PC-3 (cell line): ENCODE results near the gene GAB2. TPM values are rescaled to one million over a fixed set of nuclear protein-coding genes. Genes with fewer than 3 reads are reported as not detected.

Source experiments
- ATAC-seq: fragments of 200-7000 bp; cut with Tn5 transposase; 2 replicates; pipeline ENCODE4 v1.9.1; 2020; ENCODE audit warnings: mild to moderate bottlenecking, moderate library complexity
- BruUV-seq: library from RNA; stranded (reverse); fragments of 400-500 nt; replicated peaks from 2 replicates; lab custom pipeline; 2021; lab: Mats Ljungman, UMichigan
- CTCF ChIA-PET: fragments of 300-600 bp; sonication (Branson Sonifier 250); formaldehyde crosslinking; loops from one replicate; lab custom pipeline; 2022; ENCODE audit warnings: antibody characterized with exemption; lab: Charles Lee
- POLR2A ChIA-PET: fragments of 300-600 bp; sonication (Branson Sonifier 250); formaldehyde crosslinking; loops from one replicate; lab custom pipeline; 2022; ENCODE audit warnings: antibody characterized with exemption; ENCODE audit not compliant: unreplicated experiment; lab: Charles Lee
- DNase-seq: peaks from one replicate; pipeline ENCODE4 v3.0.0-alpha.2; 2015
- H2AFZ ChIP-seq: fragments of 300-600 bp; sonication (generic); 2 replicates; pipeline ENCODE4 v1.6.0; 2016; ENCODE audit warnings: antibody characterized with exemption, low read length
- H3F3A ChIP-seq: fragments of 300-600 bp; sonication (generic); one replicate; pipeline ENCODE4 v1.6.0; 2017; ENCODE audit warnings: antibody characterized with exemption, low read length, control low read depth, mild to moderate bottlenecking; ENCODE audit not compliant: unreplicated experiment
- H3K27ac ChIP-seq: fragments of 300-600 bp; sonication (generic); 2 replicates; pipeline ENCODE4 v1.5.1; 2016; ENCODE audit warnings: mild to moderate bottlenecking, low read length
- H3K27me3 ChIP-seq: fragments of 300-600 bp; sonication (generic); 2 replicates; pipeline ENCODE4 v1.6.1; 2016; ENCODE audit warnings: low read length, mixed read lengths
- H3K36me3 ChIP-seq: fragments of 300-600 bp; sonication (generic); 2 replicates; pipeline ENCODE4 v1.6.1; 2016; ENCODE audit warnings: low read depth, mixed run types, low read length, mixed read lengths
- H3K4me1 ChIP-seq: fragments of 300-600 bp; sonication (generic); 2 replicates; pipeline ENCODE4 v1.5.1; 2016; ENCODE audit warnings: low read length; ENCODE audit not compliant: insufficient read depth
- H3K4me2 ChIP-seq: fragments of 300-600 bp; sonication (generic); 2 replicates; pipeline ENCODE4 v1.6.0; 2016; ENCODE audit warnings: low read length
- H3K4me3 ChIP-seq: fragments of 300-600 bp; sonication (generic); 2 replicates; pipeline ENCODE4 v1.5.1; 2016; ENCODE audit warnings: mild to moderate bottlenecking, low read length, mixed read lengths
- H3K79me2 ChIP-seq: fragments of 300-600 bp; sonication (generic); 2 replicates; pipeline ENCODE4 v1.6.1; 2017; ENCODE audit warnings: low read length, mixed read lengths
- H3K9ac ChIP-seq: fragments of 300-600 bp; sonication (generic); 2 replicates; pipeline ENCODE4 v1.6.0; 2016; ENCODE audit warnings: mild to moderate bottlenecking, low read length
- H3K9me2 ChIP-seq: fragments of 300-600 bp; sonication (generic); replicated peaks from 2 replicates; pipeline ENCODE4 v1.6.1; 2016; ENCODE audit warnings: mixed run types, low read length, mixed read lengths
- H3K9me3 ChIP-seq: fragments of 300-600 bp; sonication (generic); 2 replicates; pipeline ENCODE4 v1.6.1; 2016; ENCODE audit warnings: low read length, mixed read lengths
- H4K20me1 ChIP-seq: fragments of 300-600 bp; sonication (generic); 2 replicates; pipeline ENCODE4 v1.6.1; 2016; ENCODE audit warnings: low read length, mixed read lengths
- CTCF ChIP-seq: fragments of 300-600 bp; sonication (generic); conservative IDR thresholded peaks from 2 replicates; pipeline ENCODE4 v1.5.1; 2017; ENCODE audit warnings: antibody characterized with exemption, low read depth, mild to moderate bottlenecking, low read length
- EZH2 ChIP-seq: fragments of 300-600 bp; sonication (generic); IDR thresholded peaks from one replicate; pipeline ENCODE4 v1.6.1; 2017; ENCODE audit warnings: antibody characterized with exemption, mild to moderate bottlenecking, low read length; ENCODE audit not compliant: unreplicated experiment
- EZH2phosphoT487 ChIP-seq: fragments of 300-600 bp; sonication (generic); IDR thresholded peaks from 2 replicates; pipeline ENCODE4 v1.6.1; 2018; ENCODE audit warnings: mild to moderate bottlenecking, antibody characterized with exemption, low read length, borderline replicate concordance
- intact Hi-C: fragments of 100-400 bp; cut with micrococcal nuclease; formaldehyde crosslinking; loops from 2 replicates; pipeline ENCODE4 v1.9.0; 2023
- total RNA-seq: library from RNA; depleted of rRNA; stranded (reverse); fragments of >200 nt; gene quantifications from 2 replicates; pipeline ENCODE4 v1.2.3, GENCODE V29; 2014

Gene GAB2
- total RNA-seq, 1 experiment from 2014 or later: 7.1 TPM

GRCh38 chr11:78203184-78203583, 214.4 kb downstream of the GAB2 start:
- Histone ChIP-seq H3K9ac (no peak overlapping the region), H3K9me3 (no peaks in the 10 kb centered on the region), H3K27ac (no peak overlapping the region), H3K4me2 (no peak overlapping the region), H3K4me1 (no peaks in the 10 kb centered on the region), H3K9me2 (no peaks in the 10 kb centered on the region), H3K4me3 (no peak overlapping the region), H3K79me2 (no peaks in the 10 kb centered on the region), H3K36me3 (peaks cover 6% of the 10 kb centered on the region; the same call in 1 of the 2 replicates), H3K27me3 (no peaks in the 10 kb centered on the region), H4K20me1 (no peaks in the 10 kb centered on the region), H2AFZ (no peak overlapping the region), H3F3A (no peaks in the 10 kb centered on the region)
- no peak for DNase-seq
- ATAC-seq: no peak
- BruUV-seq: no TSS peak
- POLR2A ChIA-PET: no interaction called here
- TF ChIP-seq EZH2 (no peak), EZH2phosphoT487 (no peak), CTCF (no peak)
- CTCF ChIA-PET: no interaction called here
- intact Hi-C loops: no loop called here

- no TSS peak for BruUV-seq
- Histone ChIP-seq H3K4me3 (no peak overlapping the region), H3F3A (no peaks in the 10 kb centered on the region), H4K20me1 (no peaks in the 10 kb centered on the region), H2AFZ (no peak overlapping the region), H3K36me3 (peaks cover 6% of the 10 kb centered on the region; the same call in 1 of the 2 replicates), H3K27me3 (no peaks in the 10 kb centered on the region), H3K79me2 (no peaks in the 10 kb centered on the region), H3K27ac (no peak overlapping the region), H3K9ac (no peak overlapping the region), H3K9me3 (no peaks in the 10 kb centered on the region), H3K9me2 (no peaks in the 10 kb centered on the region), H3K4me2 (no peak overlapping the region), H3K4me1 (no peaks in the 10 kb centered on the region)
- ChIA-PET POLR2A (no interaction called here), CTCF (no interaction called here)
- no peak for DNase-seq
- intact Hi-C loops: no loop called here
- ATAC-seq: no peak
- TF ChIP-seq EZH2: no peak
- TF ChIP-seq CTCF: no peak
- no peak for TF ChIP-seq EZH2phosphoT487
Measured at GRCh38 chr11:78202733-78203167, 214.9 kb downstream of the GAB2 start.

- Histone ChIP-seq H3K9me2 (no peaks in the 10 kb centered on the region), H3K4me2 (no peak overlapping the region), H2AFZ (no peak overlapping the region), H3K27ac (no peak overlapping the region), H3K79me2 (no peaks in the 10 kb centered on the region), H4K20me1 (no peaks in the 10 kb centered on the region), H3K4me1 (no peaks in the 10 kb centered on the region), H3K27me3 (no peaks in the 10 kb centered on the region), H3F3A (no peaks in the 10 kb centered on the region), H3K36me3 (peaks cover 6% of the 10 kb centered on the region; the same call in 1 of the 2 replicates), H3K4me3 (no peak overlapping the region), H3K9ac (no peak overlapping the region), H3K9me3 (no peaks in the 10 kb centered on the region)
- no TSS peak for BruUV-seq
- no peak for ATAC-seq
- no peak for DNase-seq
- POLR2A ChIA-PET: no interaction called here
- TF ChIP-seq EZH2 (no peak), CTCF (no peak), EZH2phosphoT487 (no peak)
- intact Hi-C loops: no loop called here
- CTCF ChIA-PET: no interaction called here
Measured at GRCh38 chr11:78201096-78201818, 216.4 kb downstream of the GAB2 start.
